Umbilical cord (tissue), 2 donors: ENCODE measurements around the gene NKX2-3. TPM values are rescaled to one million over a fixed set of nuclear protein-coding genes. Genes with fewer than 3 reads are reported as not detected.

Source experiments
- DNase-seq: peaks from one replicate; pipeline ENCODE4 v3.0.0-alpha.2; 2015; ENCODE audit warnings: low spot score
- total RNA-seq: library from RNA; depleted of rRNA; stranded (reverse); fragments of >200 nt; gene quantifications from one replicate; pipeline ENCODE4 v1.2.3, GENCODE V29; 2014; ENCODE audit warnings: low replicate concordance; ENCODE audit not compliant: insufficient read depth

NKX2-3 gene
- total RNA-seq, 1 donor from 2014 or later = not detected

GRCh38 chr10:99573790-99574189, 41.0 kb downstream of the NKX2-3 start:
- peak; percentile 36 for DNase-seq

- DNase-seq = no peak
Observed at GRCh38 chr10:99579971-99580370, 47.2 kb downstream of the NKX2-3 start.

DNA sequence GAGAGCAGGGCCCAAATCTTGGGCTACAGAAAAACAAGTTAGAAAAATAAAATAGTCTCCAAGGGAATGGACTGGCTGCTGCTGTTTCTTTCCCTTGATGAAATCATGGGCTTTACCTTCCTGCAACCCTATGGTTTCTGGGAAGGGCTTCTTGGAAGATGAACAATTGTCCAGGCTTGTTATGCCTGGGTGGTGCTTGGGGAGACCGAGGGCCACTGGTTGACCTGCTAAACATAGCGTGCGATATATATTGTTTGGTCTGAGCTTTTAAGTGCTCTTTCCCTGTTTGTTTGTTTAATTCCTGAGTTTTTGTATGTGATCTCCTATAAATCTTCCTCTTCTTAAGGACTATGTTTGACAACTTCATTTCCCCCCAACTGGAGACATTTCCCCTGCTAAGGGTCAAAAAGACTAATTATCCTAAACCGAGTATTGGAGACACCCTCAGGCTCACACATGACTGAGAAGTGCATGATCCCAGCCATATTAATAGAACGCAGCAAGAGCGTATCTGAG, 49.6 kb downstream of the NKX2-3 start:
- no peak for DNase-seq

DNA sequence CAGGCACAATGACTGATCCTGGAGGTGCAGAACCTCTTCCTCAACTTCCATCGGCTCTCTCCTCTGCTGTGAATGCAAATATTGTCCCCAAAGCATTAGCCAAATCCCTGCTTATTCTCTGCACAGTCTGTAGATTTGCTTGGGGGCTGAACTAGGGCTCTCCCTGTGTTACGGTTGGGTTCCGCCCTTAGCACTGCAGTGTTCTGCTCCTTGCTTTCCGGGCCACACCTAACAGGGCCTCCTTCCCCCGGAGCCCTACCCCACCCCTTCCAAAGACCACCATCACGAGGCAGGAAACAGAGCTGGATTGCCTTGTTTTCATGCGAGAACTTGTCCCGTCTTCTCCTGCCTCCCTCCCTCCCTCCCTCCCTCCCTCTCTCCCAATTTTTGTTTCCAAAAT, 50.9 kb downstream of the NKX2-3 start:
- DNase-seq = no peak

Other genes with a start within 250 kb of the NKX2-3 start
- gene CNNM1, start 203.6 kb upstream of the NKX2-3 start, total RNA-seq = 0.72 TPM
- 2.6 TPM for gene GOT1, start 102.3 kb upstream of the NKX2-3 start, total RNA-seq
- gene SLC25A28, start 87.5 kb downstream of the NKX2-3 start, total RNA-seq = 45.7 TPM
- 19.0 TPM for gene ENTPD7, start 126.6 kb downstream of the NKX2-3 start, total RNA-seq
- 23.1 TPM for gene COX15, start 199.2 kb downstream of the NKX2-3 start, total RNA-seq
- gene CUTC, start 199.3 kb downstream of the NKX2-3 start, total RNA-seq = 27.4 TPM
- gene ABCC2, start 249.7 kb downstream of the NKX2-3 start, total RNA-seq = 0.72 TPM